ENCODE data around the gene ANXA8L1.

DNA sequence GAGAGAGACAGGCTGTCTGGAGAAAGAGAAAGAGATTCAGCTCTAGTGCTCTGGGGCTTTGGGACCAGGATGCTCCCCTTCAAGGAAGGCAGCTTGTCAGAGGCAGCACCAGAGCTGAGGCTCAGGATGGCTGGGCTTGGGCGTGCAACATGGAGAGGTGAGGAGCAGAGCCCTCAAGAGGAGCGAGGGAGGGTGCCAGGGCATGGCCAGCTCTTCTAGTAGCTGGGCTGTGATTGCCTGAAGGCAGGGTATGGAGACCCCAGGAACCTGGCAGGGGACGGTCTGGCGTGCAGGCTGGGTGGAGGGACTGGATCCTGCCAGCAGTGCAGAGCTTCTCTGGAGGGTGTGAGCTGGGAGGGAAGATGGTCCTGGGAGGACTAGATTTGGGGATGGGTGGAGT is 48.6 kb upstream of the ANXA8L1 start:
- TF ChIP-seq, protein P1, sequence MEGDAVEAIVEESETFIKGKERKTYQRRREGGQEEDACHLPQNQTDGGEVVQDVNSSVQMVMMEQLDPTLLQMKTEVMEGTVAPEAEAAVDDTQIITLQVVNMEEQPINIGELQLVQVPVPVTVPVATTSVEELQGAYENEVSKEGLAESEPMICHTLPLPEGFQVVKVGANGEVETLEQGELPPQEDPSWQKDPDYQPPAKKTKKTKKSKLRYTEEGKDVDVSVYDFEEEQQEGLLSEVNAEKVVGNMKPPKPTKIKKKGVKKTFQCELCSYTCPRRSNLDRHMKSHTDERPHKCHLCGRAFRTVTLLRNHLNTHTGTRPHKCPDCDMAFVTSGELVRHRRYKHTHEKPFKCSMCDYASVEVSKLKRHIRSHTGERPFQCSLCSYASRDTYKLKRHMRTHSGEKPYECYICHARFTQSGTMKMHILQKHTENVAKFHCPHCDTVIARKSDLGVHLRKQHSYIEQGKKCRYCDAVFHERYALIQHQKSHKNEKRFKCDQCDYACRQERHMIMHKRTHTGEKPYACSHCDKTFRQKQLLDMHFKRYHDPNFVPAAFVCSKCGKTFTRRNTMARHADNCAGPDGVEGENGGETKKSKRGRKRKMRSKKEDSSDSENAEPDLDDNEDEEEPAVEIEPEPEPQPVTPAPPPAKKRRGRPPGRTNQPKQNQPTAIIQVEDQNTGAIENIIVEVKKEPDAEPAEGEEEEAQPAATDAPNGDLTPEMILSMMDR (IDR thresholded peaks at IDR 0.05; ENCODE audit: insufficient read depth, low read depth, low read length) = no peak
- TF ChIP-seq EZH2 (IDR thresholded peaks at IDR 0.05; ENCODE audit: insufficient read depth, low read length) = no peak

All from astrocyte (in vitro differentiated cells and primary cell).